Hepatic stellate cell (primary cell): Measurements from ENCODE around the gene SYT11.
"Not testable (repeated sequence)": the region's sequence is repeated elsewhere in the genome, so short reads cannot be mapped to it uniquely, and the experiment has no call there.

ENCODE experiments used
- DNase-seq: peaks from one replicate; pipeline ENCODE4 v3.0.0; 2011; ENCODE audit warnings: low spot score

The SYT11 gene, protein sequence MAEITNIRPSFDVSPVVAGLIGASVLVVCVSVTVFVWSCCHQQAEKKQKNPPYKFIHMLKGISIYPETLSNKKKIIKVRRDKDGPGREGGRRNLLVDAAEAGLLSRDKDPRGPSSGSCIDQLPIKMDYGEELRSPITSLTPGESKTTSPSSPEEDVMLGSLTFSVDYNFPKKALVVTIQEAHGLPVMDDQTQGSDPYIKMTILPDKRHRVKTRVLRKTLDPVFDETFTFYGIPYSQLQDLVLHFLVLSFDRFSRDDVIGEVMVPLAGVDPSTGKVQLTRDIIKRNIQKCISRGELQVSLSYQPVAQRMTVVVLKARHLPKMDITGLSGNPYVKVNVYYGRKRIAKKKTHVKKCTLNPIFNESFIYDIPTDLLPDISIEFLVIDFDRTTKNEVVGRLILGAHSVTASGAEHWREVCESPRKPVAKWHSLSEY

DNA sequence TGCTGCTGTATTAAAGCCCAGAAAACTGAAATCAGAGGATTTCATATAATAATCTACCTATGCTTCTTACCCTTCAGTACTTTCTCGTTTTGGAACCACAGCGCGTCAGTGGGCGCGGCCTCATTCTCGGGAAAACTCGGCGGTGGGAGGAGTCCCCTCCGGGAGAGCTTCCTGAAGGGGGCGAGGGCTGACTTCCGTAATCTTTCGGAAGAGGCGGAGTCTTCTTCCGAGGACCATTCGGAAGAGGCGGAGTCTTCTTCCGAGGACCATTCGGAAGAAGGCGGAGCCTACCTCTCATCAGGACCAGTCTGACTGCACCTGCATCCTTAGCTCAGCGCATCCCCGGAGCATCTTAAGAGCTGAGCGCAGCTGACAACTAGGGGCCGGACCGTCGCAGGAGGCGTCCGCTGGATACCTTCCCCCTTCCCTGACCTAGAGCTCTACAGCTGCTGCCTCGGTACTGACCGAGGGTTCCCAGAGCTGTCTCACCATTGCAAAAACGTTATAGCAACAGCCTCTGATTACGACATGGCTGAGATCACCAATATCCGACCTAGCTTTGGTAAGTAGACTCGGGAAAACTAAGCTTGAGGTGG lies at the start of gene SYT11:
TSS of gene SYT11 (plus strand) at position 334 of the 596 bp plus-strand sequence. CDS start at position 529, 195 bp downstream.
- peak; percentile 95 for DNase-seq

DNA sequence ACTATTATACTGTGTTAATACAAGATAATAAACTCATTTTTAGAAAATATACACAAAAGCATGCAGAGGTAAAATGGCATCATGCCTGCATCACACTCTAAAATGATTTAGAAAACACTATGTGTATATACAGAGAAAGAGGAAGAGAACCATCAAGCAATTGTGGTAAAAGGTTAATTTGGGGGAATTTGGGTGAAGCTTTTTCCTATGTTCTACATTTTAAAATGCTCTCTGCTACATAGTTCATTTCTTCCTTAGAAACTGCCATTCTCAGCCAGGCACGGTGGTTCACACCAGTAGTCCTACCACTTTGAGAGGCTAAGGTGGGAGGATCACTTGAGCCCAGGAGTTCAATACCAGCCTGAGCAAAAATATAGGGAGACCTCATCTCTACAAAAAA lies 46.5 kb upstream of the SYT11 start:
- no peak for DNase-seq

DNA sequence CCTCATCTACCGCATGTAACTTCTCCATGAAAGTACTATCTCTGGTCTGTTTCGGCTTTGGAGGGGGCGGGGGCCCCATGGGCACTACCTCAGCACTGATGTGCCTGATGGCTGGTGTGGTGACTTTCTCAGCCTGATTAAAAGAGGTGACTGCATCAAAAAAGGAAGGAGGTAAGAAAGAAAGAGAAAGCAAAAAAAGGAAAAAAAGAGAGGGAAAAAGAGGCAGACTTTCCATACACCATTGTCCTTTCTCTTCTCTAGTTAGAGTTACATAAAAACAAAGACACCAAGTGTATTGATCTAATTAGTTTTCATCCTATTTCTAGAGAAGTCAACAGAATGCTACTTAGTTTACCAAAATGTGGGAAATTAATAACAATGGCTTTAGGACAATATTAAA lies 45.7 kb upstream of the SYT11 start:
- DNase-seq: no peak

DNA sequence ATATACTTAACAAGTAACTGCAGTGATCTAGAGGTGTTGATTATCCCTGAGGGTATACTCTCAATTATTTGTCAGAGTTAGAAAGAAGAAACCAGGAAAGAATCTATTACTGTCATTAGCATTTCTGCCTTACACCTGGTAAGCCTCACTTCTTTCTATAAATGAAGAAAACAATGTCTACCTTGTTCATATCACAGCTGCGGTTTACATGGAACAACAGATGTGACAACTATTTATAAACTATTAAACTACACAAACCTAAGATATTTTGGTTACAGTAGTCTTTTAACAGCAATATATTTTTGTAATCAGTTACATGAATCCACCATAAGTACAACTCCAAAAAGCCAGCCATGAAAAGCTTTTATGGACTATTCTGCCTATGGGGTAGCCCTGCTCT lies 43.0 kb upstream of the SYT11 start:
- DNase-seq: no peak

DNA sequence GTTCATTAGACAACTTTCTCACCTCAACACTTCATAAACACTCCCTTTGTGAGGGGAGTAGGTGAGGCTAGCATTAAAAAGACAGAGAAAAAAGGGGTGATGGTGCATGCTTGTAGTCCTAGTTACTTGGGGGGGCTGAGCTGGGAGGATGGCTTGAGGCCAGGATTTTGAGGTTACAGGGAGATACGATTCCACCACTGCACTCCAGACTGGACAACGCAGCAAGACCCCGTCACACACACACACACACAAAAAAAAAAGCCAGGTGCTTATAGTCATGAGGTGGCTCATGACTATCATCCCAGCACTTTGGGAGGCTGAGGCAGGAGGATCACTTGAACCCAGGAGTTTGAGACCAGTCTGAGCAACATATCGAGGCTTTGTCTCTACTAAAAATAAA lies 31.9 kb upstream of the SYT11 start:
- no peak for DNase-seq

DNA sequence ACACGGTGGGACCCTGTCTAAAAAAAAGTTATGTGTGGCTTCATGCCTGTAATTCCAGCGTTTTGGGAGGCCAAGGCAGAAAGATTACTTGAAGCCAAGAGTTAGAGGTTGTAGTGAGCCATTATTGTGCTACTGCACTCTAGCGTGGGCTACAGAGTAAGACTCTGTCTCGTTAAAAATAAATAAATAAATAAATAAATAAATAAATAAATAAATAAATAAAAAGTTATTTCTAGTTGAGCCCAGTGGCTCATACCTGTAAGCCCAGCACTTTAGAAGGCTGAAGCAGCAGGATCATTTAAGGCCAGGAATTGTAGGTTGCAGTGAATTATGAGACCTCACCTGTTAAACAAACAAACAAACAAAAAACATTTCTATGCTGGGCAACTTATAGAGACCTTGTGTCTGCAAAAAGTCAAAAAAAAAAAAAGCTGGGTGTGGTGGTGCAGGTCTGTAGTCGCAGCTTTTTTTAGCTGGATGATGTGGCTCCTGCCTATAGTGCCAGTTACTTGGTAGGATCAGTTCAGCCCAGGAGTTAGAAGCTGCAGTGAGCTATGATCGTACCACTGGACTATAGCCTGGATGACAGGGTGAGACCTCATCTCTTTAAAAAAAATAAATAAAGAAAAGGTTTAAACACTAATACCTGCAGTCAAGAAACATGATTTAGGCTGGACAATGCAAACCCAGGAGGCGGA lies 27.9 kb upstream of the SYT11 start:
- no peak for DNase-seq

DNA sequence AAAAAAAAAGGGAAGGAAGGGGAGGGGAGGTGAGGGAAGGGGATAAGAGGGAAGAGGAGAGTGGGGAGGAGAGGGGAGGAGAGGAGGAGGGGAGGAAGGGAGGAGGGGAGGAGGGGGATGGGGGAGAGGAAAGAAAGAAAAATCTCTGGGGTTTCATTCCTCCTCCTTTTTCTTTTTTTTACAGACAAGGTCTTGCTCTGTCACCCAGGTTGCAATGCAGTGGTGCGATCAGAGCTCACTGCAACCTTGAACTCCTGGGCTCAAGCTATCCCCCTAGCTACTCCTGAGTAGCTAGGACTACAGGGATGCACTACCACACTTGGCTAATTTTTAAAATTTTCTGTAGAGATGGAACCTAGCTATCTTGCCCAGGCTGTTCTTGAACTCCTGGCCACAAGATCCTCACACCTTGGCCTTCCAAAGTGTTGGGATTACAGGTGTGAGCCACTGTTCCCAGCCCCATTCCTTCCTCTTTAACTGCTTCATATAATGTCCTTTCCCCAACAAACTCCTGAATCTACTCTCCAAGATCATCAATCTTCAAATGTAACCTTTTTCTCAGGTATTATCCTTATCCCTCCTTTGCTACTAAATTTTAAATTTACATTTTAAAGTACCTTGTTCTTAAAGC lies 25.6 kb upstream of the SYT11 start:
- no peak for DNase-seq

DNA sequence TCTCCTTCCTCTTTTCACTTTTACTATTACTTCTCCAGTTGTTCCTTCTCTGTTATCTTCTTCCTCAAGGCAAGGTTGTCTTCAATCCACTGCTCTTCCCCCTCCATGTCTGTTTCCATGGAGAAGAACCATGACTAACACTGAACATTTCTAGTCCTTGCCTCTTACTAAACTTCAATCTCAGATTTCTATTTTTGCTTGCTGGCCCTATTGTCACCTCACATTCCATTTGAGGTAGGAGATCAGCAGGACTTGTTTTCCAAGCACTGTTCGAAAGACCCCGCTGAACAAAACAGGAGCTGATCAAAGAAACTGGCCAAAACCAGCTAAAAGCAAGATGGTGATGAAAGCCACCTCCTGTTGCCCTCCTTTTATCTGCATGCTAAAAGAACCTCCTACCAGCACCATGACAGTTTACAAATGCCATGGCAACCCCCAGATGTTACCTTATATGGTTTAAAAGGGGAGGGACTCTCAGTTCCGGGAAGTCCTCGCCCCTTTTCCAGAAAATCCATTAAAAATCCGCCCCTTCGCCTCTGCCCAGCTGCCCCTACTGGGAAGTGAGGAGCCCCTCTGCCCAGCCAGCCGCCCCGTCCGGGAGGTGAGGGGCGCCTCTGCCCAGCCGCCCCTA lies 25.0 kb upstream of the SYT11 start:
- peak; percentile 52 for DNase-seq

DNA sequence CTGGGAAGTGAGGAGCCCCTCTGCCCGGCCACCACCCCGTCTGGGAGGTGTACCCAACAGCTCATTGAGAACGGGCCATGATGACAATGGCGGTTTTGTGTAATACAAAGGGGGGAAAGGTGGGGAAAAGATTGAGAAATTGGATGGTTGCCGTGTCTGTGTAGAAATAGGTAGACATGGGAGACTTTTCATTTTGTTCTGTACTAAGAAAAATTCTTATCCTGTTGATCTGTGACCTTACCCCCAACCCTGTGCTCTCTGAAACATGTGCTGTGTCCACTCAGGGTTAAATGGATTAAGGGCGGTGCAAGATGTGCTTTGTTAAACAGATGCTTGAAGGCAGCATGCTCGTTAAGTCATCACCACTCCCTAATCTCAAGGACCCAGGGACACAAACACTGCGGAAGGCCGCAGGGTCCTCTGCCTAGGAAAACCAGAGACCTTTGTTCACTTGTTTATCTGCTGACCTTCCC lies 24.4 kb upstream of the SYT11 start:
- not testable (repeated sequence) for DNase-seq

DNA sequence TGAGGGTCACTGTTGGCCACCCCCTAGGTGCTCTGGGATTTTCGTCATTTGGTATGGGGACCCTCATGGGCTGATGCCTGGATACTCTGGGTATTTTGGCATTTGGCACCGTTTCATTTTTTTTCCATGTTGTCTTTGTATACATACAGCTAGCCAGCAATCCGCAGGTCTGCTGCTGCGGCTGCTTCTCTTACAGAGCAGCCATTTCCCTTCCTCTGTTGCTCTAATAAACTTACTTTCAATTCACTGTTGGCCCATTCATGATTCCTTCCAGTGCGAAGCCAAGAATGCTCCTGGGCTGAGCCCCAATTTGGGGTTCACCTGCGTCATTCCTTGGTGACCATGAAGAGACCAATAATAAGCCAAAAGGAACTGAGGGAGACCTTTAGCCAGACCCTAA lies 23.8 kb upstream of the SYT11 start:
- DNase-seq: no peak

DNA sequence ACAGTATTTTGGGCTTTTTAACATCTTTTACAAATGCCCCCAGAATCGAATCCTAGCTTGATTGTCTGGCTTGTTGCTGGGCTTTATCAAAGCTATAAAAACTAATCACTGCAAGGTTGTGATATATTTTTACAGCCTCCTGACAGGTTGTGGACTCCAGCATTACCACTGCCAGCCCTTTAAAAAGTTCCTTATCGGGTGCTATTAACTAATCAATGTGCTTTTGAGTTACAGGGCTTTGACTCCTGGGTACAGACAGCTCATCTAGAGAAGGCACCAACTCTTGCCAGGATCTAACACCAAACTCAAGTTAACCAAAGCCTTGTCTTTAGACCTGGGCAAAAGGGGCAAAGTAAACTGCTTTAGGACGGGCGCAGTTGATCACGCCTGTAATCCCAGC lies 19.0 kb upstream of the SYT11 start:
- no peak for DNase-seq

DNA sequence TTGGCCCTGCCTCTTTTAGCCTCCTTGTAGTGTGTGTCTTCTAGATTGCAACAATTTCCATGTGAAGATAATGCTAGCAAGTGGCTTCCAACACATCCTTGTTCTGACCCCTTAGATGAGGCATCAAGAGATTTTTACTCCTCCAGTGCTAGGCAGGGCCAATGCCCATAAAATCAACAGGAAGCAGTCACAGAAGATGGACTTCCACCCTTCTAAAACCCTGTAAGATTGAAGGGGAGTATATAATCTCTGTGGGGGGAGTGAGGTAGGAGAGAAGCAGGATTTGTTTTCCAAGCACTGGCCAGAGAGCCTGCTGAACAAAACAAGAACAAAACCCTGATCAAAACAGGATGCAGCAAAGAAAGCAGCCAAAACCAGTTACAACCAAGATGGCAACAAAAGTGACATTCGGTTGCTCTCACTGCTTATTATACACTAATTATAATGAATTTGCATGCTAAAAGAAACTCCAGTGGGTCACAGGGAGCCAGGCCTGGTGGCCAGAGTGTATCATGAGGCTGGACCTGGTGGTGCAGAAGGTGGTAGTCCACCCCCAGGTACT lies 14.4 kb upstream of the SYT11 start:
- no peak for DNase-seq

DNA sequence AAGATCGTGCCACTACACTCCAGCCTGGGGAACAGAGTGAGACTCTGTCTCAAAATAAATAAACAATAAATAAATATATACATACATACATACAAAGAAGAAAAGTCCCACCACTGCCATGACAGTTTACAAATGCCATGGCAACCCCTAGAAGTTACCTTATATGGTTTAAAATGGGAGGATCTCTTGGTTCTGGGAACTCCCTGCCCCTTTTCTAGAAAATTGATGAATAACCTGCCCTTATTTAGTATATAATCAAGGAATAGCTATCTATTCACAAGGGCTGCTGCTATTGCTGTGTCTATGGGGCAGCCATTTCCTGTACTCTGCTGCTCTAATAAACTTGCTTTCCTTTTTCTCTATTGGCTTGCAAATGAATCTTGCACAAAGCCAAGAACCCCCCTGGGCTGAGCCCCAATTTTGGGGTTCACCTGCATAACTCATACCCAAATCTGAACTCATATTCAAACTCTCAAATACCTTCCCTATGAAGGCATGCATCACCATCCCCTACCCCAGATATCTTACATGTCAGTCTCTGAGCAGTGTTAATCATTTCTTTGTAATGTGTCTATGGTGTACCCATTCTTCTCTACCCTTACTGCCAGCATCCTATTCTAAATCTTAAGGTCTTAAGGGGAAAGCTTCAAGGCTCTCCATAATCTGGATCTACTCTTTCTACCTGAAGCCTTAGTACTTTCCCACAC lies 11.4 kb upstream of the SYT11 start:
- no peak for DNase-seq

DNA sequence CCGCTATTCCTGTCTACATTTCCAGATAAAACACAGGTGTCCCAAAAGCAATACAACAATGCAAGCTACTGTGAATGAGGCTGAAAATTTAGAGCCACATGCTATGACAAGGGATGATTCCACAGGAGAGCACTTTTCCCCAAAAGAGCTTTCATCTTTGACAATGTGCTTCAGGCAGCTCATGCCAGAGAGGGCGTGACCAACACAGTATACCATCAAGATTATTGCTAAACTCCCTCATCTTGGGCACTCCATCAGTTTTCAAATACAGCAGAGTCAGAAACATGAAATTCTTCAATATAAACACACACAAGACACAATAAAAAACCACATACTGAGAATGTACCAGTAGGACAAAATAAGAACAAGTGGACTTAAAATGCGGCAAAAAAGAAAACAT lies 9.0 kb upstream of the SYT11 start:
- DNase-seq: no peak

DNA sequence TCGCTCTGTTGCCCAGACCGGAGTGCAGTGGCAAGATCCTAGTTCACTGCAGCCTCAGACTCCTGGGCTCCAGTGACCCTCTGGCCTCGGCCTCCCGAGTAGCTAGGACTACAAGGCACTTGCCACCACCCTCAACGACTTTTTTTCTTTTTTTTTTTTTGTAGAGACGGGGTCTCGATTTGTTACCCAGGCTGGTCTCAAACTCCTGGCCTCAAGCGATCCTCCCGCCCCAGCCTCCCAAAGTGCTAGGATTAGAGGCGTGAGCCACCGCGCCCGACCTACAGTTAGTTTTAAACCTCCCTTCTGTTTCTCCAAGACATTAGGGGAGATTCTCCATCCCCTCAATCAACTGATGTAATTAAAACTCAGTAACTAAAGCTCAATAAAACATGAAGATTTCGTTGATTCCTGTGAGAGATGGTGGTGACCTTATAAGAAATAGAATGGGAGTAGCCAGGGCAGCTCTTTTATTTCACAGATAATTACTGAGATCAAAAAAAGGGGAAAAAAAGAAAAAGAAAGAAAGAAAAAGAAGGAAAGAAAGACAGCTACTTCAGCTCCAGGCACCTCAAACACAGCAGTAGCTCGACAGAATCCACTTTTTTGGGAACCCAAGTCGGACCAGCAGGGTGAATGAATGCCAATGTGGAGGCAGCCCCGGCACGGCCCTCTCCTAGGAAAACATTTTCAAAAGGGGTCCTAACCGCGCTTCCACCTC lies 3.0 kb upstream of the SYT11 start:
- no peak for DNase-seq

DNA sequence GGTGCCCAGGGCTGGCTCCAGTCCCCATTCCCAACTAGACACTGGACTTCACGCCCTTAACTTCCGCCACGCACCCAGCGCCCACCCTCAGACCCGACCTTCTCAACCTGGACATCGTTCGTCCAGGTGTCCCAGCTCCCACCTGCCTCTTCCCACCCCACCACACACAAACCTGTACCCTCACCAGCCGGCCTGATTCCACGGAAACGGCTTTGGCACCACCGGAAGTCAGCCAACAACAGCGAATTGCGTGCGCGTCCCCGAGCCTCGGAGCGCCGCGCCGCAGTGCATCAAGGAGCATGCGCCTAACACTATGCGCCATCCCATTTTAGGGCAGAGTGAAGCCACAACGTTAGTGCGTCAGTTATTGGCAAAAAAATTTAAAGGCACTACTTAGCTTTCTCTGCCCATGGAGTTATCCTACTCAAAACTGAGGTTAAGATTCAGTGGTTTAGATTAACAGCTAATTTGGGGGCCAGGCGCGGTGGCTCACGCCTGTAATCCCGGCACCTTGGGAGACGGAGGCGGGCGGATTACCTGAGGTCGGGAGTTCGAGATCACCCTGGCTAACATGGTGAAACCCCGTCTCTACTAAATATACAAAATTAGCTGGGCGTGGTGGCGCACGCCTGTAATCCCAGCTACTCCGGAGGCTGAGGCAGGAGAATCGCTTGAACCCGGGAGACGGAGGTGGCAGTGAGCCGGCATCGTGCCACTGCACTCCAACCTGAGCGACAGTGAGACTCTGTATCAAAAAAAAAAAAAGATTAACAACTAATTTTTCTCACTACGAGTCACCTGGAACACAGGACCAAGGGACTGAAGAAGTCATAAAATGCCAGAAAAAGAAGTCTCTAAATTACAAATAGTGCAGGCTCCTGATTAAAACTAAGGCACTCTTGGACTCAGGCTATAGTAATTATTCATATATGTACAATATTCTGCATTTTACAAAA lies 2.1 kb upstream of the SYT11 start, which contains the start of gene GON4L:
TSS of gene GON4L (minus strand) at position 240 of the 956 bp plus-strand sequence. CDS start 3,434 bp downstream, outside the sequence.
- DNase-seq: peak; percentile 97

DNA sequence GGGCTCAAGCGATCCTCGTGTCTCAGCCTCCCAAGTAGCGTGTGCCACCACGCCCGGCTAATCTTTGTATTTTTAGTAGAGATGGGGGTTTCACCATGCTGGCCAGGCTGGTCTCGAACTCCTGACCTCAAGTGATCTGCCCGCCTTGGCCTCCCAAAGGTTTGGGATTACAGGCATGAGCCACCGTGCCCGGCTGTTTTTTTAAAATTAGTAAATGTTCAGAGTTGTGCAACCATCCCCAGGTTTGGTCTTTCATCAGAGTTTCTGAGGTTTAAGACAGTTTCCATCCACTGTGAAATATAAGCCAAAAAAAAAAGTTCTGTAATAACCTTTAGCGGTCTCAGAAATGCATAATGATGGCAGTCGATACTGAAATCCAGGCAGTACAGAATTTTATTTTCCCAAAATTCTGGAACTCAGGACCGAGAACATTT lies 550 bp upstream of the SYT11 start:
- no peak for DNase-seq

DNA sequence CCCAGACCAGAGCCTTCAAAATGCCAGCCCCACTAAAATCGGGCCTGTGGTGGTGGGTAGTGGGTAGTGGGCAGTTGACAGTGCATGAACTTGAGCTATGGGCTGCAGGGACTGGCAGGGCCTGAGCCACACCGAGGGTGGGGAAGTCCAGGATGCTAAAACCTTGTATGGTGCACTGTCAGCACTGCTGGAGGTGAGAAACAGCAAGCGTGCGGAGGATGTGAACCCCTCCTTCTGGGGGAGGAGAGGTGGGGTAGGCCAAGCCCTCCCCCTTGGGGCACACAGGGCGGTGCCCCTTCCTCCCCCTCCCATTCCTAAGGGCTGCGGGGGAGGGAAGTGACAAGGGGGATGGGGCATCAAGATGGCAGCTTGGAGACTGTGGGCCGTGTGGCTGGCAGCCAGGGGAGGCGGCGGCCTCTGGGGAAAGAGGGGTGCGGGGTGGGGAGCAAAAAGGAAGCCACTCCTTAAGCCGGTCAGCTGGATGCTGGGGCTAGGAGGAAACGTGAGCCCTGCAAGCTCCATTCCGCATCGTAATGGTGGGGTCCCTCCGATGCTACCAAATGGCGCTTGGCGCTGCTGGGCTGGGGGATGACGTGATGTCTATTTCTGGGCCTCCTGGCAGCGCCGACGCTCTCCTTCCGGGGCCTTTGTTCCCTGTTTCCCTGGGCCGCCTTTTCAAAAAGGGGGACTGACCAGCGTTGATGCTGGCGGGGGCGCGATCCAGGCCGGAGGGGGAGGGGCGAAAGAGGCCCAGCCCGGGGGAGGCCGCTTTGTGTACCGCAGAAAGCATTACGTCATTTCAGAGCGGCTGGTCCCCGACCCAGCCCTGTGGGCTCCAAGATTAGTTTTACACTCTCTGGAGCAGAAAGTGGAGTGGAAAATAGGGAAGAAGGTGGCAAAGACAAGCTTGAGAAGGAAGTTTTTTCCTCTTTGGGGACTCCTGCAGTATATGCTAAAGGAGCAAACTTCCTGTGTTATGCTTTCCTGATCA lies 809 bp downstream of the SYT11 start:
- peak; percentile 82 for DNase-seq
